ENCODE measurements around the gene DPF3. TPM values are rescaled to one million over a fixed set of nuclear protein-coding genes. Genes with fewer than 3 reads are reported as not detected.

Gene DPF3
- polyA plus RNA-seq, 1 experiment, result 15.8 TPM

DNA sequence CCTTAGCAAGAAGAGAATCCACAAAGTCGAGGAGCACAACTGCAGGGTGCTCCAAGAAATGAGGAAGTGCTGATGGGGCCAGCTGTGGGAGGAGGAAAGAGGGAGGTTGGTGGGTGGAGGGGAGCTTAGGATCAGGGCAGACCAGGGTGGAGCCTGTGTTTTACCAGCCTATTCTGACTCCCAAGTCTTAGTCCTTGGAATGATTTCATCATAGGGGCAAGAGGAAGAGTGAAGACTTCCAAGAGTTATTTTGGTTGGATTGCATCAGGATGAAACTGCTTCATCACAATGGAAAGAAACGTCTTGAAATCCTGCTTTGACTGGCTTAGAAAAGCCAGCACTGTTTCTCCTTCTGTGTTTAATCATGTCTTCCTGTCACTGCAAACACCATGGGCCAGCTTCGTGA lies 194.0 kb downstream of the DPF3 start:
- H3K27ac ChIP-seq (ENCODE audit: low read depth, low read length), result peak overlapping the region; percentile 87
- ChIA-PET CTCF (interaction anchor here (1.3 kb wide), 1 partner anchor 183 kb away, joined by 8 read pairs; no protein-coding TSS in a partner anchor), POLR2A (interaction anchor here (0.7 kb wide), 1 partner anchor 191 kb away, joined by 3 read pairs; no protein-coding TSS in a partner anchor)
- H3K9me3 ChIP-seq (ENCODE audit: control insufficient read depth, insufficient read depth, low read length), result no peaks in the 10 kb centered on the region
- H3K27me3 ChIP-seq (ENCODE audit: control insufficient read depth, insufficient read depth, low read length), result no peaks in the 10 kb centered on the region
- DNase-seq (ENCODE audit: low read depth, low spot score), result peak; percentile 51
- H3K4me3 ChIP-seq (ENCODE audit: low read depth, low read length), result no peak overlapping the region
- TF ChIP-seq, protein P1, sequence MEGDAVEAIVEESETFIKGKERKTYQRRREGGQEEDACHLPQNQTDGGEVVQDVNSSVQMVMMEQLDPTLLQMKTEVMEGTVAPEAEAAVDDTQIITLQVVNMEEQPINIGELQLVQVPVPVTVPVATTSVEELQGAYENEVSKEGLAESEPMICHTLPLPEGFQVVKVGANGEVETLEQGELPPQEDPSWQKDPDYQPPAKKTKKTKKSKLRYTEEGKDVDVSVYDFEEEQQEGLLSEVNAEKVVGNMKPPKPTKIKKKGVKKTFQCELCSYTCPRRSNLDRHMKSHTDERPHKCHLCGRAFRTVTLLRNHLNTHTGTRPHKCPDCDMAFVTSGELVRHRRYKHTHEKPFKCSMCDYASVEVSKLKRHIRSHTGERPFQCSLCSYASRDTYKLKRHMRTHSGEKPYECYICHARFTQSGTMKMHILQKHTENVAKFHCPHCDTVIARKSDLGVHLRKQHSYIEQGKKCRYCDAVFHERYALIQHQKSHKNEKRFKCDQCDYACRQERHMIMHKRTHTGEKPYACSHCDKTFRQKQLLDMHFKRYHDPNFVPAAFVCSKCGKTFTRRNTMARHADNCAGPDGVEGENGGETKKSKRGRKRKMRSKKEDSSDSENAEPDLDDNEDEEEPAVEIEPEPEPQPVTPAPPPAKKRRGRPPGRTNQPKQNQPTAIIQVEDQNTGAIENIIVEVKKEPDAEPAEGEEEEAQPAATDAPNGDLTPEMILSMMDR (IDR thresholded peaks at IDR 0.05; ENCODE audit: low read depth, low read length), result no peak

DNA sequence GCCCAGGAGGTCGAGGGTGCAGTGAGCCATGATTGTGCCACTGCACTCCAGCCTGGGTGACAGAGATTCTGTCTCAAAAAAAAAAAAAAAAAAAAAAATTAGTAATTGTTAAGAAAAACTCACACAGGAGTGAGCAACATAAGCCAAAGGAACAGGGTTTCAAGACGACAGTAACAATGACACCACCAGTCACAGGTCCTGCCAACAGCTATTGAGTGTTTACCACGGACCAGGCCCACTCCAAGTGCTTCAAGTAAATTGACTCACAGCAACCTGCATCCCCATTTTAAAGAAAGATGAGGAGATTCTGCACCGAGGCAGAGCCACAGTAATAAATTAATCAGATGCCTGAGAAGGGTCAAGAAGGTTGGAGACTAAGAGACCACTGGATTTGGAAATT lies 194.5 kb downstream of the DPF3 start:
- ChIA-PET POLR2A (interaction anchor here (0.7 kb wide), 1 partner anchor 192 kb away, joined by 3 read pairs; no protein-coding TSS in a partner anchor), CTCF (no interaction called here)
- no peak for DNase-seq (ENCODE audit: low read depth, low spot score)
- no peaks in the 10 kb centered on the region for H3K9me3 ChIP-seq (ENCODE audit: control insufficient read depth, insufficient read depth, low read length)
- no peak overlapping the region for H3K4me3 ChIP-seq (ENCODE audit: low read depth, low read length)
- peak overlapping the region; percentile 47 for H3K27ac ChIP-seq (ENCODE audit: low read depth, low read length)
- no peaks in the 10 kb centered on the region for H3K27me3 ChIP-seq (ENCODE audit: control insufficient read depth, insufficient read depth, low read length)
- TF ChIP-seq, protein P1 (IDR thresholded peaks at IDR 0.05; ENCODE audit: low read depth, low read length), result no peak

DNA sequence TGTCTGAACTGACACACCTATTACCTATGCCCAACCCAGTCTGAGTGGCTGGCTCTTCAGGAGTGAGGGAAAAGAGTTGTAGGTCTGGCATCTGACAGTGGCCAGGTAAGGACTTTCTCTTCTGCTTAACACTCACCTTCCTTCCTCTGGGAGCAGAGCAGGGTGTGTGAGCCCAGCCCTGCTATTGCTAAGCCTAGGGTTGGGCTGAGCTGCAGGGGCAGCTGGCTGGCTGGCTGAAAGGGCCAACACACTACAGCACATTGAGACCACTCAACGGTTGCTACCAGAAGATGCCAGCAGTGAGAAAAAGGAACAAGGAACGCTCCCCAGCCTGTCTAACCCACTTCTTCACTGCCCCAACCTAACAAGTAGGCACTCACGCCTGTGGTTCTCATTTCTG lies 201.2 kb downstream of the DPF3 start:
- CTCF ChIA-PET, result no interaction called here
- POLR2A ChIA-PET, result no interaction called here
- no peak overlapping the region for H3K27ac ChIP-seq (ENCODE audit: low read depth, low read length)
- no peaks in the 10 kb centered on the region for H3K27me3 ChIP-seq (ENCODE audit: control insufficient read depth, insufficient read depth, low read length)
- DNase-seq (ENCODE audit: low read depth, low spot score), result no peak
- H3K4me3 ChIP-seq (ENCODE audit: low read depth, low read length), result no peak overlapping the region
- TF ChIP-seq, protein P1 (IDR thresholded peaks at IDR 0.05; ENCODE audit: low read depth, low read length), result no peak
- H3K9me3 ChIP-seq (ENCODE audit: control insufficient read depth, insufficient read depth, low read length), result no peaks in the 10 kb centered on the region

DNA sequence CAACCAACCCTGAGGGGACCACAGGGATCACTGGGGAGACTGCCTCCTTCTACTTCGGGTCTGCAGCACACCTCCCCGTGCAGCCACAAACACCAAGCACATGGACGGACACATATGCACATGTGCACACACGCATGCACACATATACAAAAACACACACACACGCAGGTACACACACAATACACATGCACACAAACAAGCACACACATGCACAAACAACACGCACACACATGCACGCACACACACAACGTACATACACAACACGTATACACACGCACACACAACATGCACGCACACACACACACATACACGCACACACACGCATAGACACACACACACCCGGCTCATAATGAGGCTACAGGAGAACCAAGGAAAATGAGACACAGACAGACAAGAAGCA lies 203.6 kb downstream of the DPF3 start:
- DNase-seq (ENCODE audit: low read depth, low spot score), result no peak
- TF ChIP-seq, protein P1 (IDR thresholded peaks at IDR 0.05; ENCODE audit: low read depth, low read length), result no peak
- Histone ChIP-seq H3K27me3 (ENCODE audit: control insufficient read depth, insufficient read depth, low read length) (no peaks in the 10 kb centered on the region), H3K9me3 (ENCODE audit: control insufficient read depth, insufficient read depth, low read length) (no peaks in the 10 kb centered on the region), H3K27ac (ENCODE audit: low read depth, low read length) (no peak overlapping the region), H3K4me3 (ENCODE audit: low read depth, low read length) (no peak overlapping the region)
- CTCF ChIA-PET, result no interaction called here
- POLR2A ChIA-PET, result no interaction called here

DNA sequence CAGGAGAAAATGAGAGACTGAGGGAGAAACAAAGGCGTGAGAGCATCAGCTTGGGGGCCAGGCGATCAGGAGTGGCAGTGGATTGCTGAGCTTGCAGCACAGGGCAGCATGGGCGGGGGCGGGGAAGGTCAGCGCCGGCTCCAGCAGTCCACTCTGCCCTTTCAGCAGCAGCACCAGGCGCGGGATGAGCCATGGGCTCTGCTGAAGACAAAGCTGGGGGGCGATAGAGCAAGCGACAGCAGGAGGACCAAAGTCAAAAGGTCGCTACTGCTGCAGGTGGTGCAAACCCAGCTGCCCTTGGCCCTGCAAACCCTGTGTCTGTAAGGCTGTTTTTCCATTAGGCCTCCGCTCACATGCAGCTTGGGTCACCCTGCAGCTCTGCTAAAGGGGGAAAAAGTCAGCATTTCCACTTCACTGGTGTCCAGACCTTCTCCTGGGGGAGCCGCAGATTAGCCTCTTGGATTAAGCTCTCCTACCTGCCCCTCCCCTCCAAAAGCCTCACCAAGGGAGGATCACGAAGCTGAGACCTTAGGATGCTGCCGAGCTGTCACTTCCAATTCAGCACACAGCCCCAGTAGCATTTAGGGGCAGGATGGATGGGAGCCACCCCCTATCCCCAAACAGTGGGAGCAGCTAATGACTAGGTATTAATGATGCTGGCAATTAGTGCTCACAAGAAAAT lies 204.8 kb downstream of the DPF3 start:
- H3K4me3 ChIP-seq (ENCODE audit: low read depth, low read length), result no peak overlapping the region
- no peaks in the 10 kb centered on the region for H3K27me3 ChIP-seq (ENCODE audit: control insufficient read depth, insufficient read depth, low read length)
- H3K9me3 ChIP-seq (ENCODE audit: control insufficient read depth, insufficient read depth, low read length), result no peaks in the 10 kb centered on the region
- TF ChIP-seq, protein P1 (IDR thresholded peaks at IDR 0.05; ENCODE audit: low read depth, low read length), result no peak
- ChIA-PET POLR2A (no interaction called here), CTCF (interaction anchor here (1.5 kb wide), 1 partner anchor 215 kb away, joined by 3 read pairs; no protein-coding TSS in a partner anchor)
- no peak for DNase-seq (ENCODE audit: low read depth, low spot score)
- H3K27ac ChIP-seq (ENCODE audit: low read depth, low read length), result no peak overlapping the region

Data from AG04450 (cell line).